GM18505 (cell line): ENCODE measurements around the gene CYP2F1.
"Not testable (repeated sequence)": the region's sequence is repeated elsewhere in the genome, so short reads cannot be mapped to it uniquely, and the experiment has no call there.

Source experiments
- ATAC-seq: cut with Tn5 transposase; IDR thresholded peaks from one replicate; pipeline ENCODE4 v1.9.1; 2021; ENCODE audit not compliant: unreplicated experiment
- POLR2A ChIP-seq: IDR thresholded peaks from 4 replicates; pipeline ENCODE4 v1.6.1; 2011; ENCODE audit warnings: borderline replicate concordance; ENCODE audit not compliant: insufficient read depth, insufficient read length; ENCODE audit errors: extremely low read depth

CYP2F1 gene

DNA sequence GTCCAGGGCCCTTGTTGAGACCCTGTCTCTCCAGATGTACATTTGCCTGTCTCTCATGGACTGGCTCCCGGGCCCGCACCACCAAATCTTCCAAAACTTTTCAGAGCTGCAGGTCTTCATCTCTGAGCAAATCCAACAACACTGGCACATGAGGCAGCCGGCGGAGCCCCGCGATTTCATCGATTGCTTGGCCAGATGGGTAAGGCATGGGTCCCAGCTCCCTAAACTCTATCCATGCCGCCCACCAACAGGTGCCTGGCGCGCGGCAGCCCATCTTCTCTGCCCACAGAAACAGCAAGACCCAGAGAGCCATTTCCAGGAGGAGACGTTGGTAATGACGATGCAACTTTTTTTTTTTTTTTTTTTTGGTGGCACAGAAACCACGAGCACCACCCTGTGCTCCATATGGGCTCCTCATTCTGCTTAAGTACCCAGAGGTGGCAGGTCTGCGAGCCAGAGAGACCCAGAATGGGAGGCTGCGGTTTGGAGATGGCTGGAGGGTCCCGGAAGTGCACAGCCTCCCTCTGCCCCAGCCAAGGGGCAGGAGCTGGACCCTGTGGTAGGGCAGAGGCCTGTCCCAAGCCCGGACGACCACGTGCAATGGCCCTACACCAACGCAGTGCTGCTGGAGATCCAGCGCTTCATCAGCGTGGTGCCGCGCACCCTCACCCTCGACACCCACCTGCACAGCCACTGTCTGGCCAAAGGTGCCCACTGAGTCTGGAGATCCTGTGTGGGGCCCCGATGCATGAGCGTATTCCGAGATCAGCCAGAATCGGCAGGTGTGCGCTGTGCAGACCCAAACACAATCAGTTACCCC is 22.6 kb downstream of the CYP2F1 start:
- no peak for ATAC-seq
- no peak for TF ChIP-seq POLR2A

DNA sequence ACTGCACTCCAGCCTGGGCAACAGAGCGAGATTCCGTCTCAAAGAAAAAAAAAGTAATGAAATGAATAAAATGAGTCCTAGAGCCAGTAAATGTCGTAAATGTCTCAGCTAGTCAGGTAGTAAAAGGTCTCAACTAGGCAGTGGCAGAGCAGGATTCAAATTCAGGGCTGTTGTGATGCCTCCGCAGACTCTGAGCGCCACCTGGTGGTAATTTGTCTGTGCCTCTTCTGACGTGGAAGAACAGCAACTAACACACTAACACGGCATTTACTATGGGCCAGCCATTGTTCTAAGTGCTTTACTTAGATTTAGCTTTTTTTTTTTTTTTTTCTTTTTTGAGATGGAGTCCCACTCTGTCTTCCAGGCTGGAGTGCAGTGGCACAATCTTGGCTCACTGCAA is 30.2 kb downstream of the CYP2F1 start:
- no peak for TF ChIP-seq POLR2A
- ATAC-seq, result no peak

DNA sequence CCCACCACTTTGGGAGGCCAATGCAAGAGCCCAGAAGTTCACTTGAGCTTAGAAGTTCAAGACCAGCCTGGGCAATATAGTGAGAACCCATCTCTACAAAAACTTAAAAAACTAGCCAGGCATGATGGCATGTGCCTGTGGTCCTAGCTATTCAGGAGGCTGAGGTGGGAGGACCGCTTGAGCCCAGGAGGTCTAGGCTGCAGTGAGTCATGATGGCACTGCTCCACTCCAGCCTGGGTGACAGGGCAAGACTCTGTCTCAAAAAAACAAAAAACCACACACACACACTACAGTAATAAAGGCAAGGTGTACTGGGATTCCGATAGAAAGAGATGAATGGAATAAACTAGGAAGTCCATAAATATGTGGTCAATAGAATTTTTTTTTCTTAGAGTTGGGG is 35.6 kb downstream of the CYP2F1 start:
- TF ChIP-seq POLR2A, result no peak
- ATAC-seq, result no peak

DNA sequence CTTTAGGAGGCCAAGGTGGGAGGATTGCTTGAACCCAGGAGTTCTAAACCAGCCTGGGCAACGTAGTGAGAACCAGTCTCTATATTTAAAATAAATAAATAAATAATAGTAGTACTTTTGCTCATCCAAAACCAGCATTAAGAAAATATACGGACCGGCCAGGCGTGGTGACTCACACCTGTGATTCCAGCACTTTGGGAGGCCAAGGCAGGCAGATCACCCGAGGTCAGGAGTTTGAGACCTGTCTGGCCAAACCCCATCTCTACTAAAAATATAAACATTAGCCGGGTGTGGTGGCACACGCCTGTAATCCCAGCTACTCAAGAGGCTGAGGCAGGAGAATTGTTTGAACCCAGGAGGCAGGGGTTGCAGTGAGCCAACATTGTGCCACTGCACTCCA is 36.8 kb downstream of the CYP2F1 start:
- ATAC-seq, result not testable (repeated sequence)

DNA sequence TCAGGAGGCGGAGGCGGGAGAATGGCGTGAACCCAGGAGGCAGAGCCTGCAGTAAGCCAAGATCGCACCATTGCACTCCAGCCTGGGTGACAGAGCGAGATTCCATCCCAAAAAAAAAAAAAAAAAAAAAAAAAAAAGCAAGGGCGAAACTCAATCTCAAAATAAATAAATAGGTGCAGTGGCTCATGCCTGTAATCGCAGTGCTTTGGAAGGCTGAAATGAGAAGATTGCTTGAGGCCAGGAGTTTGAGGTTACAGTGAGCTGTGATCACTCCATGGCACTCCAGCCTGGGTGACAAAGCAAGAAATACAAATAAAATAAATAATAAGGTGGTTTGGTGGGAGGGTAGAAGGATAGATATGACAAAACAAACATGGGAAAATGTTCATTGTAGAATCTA is 39.8 kb downstream of the CYP2F1 start:
- ATAC-seq, result no peak
- TF ChIP-seq POLR2A, result no peak

DNA sequence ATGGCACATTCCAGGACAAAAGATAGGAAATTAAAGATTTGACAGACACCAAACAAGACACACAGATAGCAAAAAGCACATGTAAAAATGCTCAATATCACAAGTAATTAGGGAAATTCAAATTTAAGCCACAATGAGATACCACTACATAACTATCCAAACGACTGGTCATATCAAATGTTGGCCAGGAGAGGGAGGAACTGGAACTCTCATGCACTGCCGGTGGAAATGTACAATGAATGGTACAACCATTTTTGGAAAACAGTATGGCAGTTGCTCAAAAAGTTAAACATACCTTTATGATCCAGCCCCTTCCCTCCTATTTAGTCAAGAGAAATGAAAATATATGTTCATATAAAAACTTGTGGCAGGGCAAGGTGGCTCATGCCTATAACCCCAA is 42.0 kb downstream of the CYP2F1 start:
- ATAC-seq, result no peak
- TF ChIP-seq POLR2A, result no peak

DNA sequence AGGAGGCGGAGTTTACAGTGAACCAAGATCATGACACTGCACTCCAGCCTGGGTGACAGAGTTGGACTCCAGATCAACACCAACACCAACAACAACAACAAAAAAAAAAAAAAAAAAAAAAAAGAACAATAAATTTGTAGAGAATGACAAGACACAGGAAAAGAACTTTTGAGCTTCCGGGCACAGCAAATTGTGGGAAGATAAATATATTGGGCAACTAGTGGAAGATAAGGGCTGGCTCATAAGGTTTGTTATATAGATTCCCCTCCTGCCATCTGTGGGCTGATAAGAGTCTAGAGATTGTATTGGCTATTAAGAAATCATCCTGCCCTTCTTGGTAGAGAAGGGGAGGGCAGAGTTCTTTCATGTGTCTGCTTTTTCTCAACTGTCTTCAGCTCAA is 45.6 kb downstream of the CYP2F1 start:
- no peak for ATAC-seq
- TF ChIP-seq POLR2A, result no peak

DNA sequence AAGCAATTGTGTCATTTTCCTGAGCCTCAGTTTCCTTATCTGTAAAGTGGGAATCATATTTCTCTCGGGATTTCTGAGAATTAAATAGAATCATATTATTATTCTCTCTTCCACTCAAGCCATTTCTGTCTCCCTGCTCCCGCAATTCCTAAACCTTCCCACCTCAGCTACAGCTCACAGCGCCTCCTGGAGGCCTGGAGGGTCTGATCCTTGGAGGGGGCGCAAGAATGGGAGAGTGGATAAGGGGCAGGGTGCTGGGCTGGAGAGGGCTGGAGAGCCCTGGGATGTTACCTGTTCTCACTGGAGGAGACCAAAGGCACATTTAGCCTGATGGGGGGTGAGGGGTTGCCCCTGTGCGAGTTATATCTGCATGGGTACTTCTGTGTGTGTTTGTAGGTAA is 47.7 kb downstream of the CYP2F1 start:
- no peak for TF ChIP-seq POLR2A
- ATAC-seq, result no peak

DNA sequence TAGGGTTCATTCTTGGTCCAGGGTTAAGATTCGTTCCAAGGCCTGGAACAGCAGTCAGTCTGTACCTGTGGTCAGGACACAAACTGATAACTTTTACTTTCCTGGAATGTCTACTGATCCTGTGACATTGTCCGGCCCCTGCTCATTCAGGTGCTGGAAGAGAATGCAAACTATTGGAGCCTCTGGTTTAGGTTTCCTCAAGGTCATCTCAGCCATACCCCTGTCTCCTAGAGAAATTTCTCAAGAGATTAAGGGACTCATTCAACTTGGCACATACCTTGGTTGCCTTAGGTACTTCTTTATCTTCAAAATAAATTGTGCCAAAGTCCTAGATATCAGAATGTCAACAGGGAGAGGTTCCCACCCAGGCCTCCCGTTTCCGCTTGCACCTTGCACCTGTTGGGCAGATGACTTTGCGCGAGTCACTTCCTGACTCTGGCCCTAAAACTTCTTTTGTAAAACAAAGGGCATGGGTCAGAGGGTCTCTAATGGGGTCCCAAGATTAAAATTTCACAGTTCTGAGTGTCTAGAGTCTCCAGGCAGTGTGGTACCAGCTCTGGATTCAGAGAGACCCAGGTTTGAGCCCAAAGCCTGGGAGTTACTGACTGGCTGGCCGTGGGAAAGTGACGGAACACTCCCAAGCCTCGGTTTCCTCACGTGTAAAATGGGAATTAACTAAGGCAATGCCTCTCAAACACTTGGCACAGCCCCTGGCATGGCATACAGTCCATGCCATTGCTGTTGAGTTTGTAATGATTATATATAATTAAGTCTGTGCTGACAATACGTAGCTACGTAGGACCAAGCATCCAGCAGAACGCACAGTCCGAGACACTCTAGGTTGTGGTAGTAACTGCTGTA is 52.9 kb downstream of the CYP2F1 start:
- no peak for TF ChIP-seq POLR2A
- ATAC-seq, result no peak

DNA sequence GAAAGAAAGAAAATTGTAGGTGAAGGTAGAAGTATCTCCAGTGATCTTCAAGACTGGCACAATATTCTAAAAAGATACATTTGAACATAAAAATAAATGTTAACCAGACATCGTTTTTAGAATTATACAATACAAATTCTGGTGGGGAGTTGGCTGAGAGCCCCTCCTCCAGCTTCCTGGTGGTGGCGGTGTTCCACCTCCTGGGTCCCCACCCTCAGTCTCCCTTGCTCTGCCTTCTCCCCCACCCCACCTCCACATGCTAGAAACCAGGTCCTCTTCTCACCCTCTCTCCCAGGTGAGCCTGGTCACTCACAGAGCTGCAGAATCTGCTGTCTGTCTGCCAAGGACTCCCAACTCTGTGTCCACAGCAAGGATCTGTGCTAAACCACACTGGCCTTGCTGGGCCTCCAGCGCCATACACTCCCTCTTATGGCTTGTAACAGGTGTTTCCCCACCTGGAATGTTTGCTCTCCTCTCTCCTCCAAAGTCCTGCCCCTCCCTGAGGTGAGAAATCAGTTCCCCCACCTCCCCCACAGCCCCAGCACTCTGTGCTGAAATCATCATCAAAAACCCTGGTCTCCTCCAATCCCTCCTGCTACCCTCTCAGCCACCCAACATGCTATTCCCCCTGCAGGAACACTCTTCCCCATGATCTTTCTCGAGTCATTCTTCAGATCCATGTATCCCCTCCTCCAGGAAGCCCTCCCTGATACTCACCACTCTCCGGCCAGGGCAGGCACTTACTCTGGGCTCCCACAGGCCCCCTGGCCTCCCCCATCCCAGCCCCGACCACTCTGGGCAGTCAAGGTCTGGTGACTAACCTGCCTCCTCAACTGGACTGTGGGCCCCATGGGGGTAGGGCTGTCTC is 58.3 kb downstream of the CYP2F1 start:
- ATAC-seq, result no peak
- no peak for TF ChIP-seq POLR2A

DNA sequence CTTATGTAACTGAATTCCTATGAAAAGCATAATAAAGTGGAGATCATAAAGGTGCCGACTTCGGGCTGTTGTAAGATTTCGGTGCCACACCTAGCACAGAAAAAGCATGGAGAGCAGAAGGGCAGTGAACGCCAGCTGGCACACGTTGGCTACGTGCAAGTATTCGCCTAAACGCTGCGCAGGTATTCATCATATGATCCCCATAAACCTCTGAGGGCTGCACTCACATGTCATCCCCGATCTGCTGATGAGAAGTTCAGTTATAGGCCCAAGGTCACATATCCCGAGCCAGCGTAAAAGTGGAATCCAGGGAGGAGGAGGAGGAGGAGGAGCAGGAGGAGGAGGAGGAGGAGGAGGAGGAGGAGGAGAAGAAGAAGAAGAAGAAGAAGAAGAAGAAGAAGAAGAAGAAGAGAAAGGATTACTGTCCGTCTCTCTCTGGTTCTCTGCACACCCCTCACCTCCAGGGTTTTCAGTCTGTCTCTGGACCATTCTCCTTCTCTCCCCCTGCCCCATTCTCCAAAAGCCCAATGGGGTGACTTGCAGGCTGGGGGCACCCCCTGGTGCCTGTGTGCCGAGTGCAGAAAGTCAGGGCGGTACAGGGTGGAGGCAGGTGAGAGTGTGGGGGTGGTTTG is 60.2 kb downstream of the CYP2F1 start:
- no peak for TF ChIP-seq POLR2A
- no peak for ATAC-seq

DNA sequence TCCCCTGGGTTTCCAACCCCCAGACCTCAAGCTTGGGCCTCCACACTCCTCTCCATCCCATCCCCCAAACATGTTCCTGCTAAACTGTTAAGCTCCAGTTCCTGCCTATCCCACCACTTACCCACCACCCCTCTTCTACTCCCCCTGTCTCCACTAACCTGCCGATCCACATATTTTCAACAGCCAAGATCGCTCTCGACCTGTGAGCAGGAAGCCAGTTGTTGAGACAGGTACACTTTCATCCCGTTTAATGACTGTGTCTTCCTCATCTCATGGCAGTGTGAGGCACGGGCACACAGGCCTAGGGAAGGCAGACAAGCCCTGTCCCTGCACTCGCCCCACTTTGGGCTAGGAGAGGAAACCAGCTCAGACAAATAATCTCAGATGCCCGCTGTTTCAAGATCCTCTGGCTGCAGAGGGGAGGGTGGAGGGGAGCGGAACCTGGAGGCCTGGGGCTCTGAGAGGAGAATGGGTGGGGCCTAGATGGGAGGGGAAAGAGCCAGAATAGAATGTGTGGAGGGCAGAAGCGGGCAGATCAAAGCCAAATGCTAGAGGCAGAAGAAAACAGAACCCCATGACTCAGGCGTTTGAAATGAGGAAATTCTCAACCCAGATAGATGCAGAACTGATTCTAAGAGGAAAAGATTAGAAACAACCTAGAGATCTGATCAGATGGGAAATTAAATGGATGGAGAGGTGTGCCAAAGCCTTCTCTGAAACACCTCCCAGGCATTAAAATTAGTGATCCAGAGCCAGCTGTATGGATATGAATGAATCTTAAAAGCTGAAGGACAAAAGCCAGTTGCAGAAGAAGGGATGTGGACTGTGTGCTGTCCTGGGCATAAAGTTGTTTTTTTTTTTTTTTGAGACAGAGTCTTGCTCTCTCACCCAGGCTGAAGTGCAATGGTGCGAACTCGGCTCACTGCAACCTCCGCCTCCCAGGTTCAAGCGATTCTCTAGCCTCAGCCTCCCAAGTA is 61.9 kb downstream of the CYP2F1 start:
- ATAC-seq, result no peak
- no peak for TF ChIP-seq POLR2A
